ENCODE results near the gene LMX1B.

GRCh38 chr9:126612813-126613641 is 701 bp upstream of the LMX1B start:
- TF ChIP-seq FOSL1 (IDR thresholded peaks at IDR 0.05; ENCODE audit: low read depth) (no peak), CTCF (IDR thresholded peaks at IDR 0.05 in 2 of 3, conservative IDR thresholded peaks at IDR 0.05 in 1 of 3; ENCODE audit: borderline replicate concordance in 1 of 3, insufficient read depth in 1 of 3, low read depth in 2 of 3, low read length in 2 of 3) (no peak), POLR2A (IDR thresholded peaks at IDR 0.05; ENCODE audit: borderline replicate concordance, extremely low read depth, insufficient read depth, insufficient read length) (no peak), EZH2 (IDR thresholded peaks at IDR 0.05) (no peak), ELF1 (IDR thresholded peaks at IDR 0.05; ENCODE audit: borderline replicate concordance, low read depth) (no peak), EZH2phosphoT487 (IDR thresholded peaks at IDR 0.05; ENCODE audit: borderline replicate concordance) (no peak), SP1 (IDR thresholded peaks at IDR 0.05; ENCODE audit: low read depth) (no peak), MAX (IDR thresholded peaks at IDR 0.05) (no peak), ZBTB33 (IDR thresholded peaks at IDR 0.05; ENCODE audit: extremely low read depth, insufficient replicate concordance, low read length) (no peak)

All from HCT116 (cell line).